GM21737 (cell line): ENCODE data around the gene COA7.
A peak's percentile ranks its signal among the peaks of the same experiment; 100 is the strongest.

Experiments
- ATAC-seq: cut with Tn5 transposase; IDR thresholded peaks from one replicate; pipeline ENCODE4 v1.9.1; 2021; ENCODE audit warnings: mild to moderate bottlenecking, moderate library complexity; ENCODE audit not compliant: unreplicated experiment

The COA7 gene

DNA sequence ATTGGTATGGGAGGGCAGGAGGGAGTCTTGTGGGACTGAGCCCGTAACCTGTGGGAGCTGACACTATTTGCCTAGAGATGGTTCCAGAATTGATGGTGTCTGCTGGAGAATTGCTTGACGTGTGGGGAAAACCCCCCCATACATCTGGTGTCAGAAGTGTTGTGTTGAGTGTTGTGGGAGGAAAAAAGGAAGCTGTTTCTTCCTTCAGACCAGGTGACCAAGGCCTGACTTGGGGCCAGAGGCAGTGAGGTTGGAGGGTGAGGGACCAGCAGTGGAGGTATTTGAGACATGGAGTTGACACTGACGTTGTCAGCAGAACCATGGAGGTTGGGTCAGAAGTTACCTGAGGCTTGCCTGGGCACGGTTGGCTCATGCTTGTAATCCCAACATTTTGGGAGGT, 56.8 kb downstream of the COA7 start:
- ATAC-seq: no peak

DNA sequence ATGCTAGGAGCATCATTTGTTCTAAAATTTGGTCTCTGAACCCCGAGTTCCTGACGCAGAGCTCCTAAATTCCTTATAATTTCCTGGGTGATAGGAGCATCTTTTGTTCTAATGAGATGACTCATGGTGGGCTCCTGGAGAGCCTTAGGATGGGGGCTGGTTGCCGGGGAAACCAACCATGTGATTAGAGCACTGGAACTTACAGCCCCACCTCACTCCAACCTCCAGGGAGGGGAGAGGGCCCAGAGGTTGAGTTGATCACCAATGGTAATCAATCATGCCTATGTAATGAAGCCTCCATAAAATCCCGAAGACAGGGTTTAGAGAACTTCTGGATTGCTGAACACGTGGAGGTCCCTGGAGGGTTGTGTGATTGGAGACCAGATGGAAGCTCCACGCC, 57.5 kb downstream of the COA7 start:
- ATAC-seq: no peak

DNA sequence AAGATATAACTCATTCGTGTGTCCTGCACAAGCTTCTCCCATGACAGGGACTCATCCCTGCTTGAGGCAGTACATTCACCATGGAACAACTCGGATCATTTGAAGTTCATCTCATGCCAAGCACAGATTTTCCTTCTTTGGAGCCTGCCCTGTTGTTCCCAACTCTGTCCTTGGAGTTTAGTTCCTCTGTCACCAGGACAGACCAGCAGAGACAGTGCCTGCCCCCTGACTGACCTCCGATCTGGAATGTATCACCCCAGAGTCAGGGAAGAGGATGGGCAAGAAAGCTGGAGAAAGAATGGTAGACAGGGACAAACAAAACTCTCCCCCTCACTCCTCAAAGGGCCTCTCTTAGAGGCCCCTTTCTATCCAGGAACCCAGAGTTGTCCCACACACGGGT, 60.2 kb downstream of the COA7 start:
- no peak for ATAC-seq

DNA sequence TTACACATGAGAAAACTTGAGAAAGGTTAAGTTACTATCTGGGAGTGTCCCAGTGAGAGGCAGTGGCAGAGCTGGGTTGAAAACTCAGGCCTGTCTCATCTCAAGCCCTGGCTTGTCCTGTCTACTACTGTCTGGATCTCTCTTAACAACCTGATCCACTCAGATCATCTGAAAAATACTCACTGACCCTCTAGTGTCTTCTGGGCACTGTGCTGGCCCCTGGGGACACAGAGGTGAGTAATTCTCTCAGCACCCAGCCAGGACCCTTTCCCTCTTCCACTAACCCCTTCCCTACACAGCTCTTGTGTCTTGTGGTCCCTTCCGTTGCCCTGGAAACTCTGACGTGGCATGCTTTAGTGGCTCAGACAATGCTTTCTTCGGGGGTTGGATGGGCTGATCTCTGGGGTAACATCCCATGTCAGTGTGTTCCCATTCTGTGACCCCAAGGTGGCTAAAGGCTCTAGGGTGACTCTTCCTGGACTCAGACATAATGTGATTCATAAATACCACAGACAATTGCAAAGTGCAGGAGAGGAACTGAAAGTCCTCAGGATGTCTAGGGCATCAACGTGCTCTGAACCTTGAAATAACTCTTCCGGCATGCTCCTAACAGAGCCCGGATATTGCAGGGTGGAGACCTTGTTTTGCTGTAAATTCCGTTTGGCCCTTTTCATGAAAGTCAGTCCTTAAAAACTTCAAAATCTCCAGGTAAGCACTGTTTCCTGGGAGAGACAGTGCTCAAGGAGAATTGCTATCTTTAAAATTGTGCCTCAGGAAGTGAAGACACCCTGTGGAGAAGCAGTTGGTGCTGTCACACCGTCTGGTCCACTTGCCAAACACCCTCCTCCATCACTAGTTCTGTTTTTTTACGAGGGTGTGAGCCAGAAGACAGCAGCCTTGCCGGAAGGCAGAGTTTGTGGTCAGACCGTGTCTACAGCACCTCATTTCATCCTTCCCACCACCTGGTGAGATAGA, 61.1 kb downstream of the COA7 start:
- ATAC-seq: peak; percentile 75

DNA sequence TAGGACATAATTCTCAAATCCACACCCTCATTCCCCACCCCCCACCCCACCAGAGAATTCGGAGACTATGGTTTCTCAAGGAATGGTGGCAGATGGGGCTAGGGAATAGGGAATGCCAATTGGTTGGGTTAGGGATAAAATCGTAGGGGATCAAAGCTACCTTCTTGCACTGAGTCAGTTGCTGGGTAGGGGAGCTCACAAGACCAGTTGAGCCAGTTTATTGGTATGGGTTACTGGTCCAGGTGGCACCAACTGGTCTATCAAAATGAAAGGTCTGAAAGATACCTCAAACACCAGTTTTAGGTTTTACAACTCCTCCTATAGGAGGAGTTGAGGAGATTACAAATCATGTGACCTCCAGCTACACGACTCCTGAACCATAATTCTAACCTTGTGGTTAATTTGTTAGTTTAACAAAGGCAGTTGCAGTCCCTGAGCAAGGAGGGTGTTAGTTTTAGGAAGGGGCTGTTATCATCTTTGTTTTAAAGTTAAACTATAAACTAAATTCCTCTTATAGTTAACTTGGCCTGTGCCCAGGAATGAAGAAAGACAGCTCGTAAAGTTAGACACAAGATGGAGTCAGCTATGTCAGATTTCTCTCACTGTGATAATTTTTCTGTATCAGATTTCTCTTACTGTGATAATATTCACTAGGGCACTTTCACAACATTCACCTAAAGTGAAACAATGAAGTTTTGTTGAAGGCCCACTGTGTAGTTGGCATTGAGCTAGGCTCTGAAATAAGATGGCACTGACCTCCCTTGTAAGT, 62.6 kb downstream of the COA7 start:
- no peak for ATAC-seq
